GM18951 (cell line): Measurements from ENCODE around the gene STEAP4.

ENCODE experiments used
- POLR2A ChIP-seq: IDR thresholded peaks from 4 replicates; pipeline ENCODE4 v1.6.1; 2011; ENCODE audit warnings: mild to moderate bottlenecking; ENCODE audit not compliant: insufficient read length, insufficient read depth; ENCODE audit errors: extremely low read depth
- in situ Hi-C: fragments of 300-500 bp; cut with MboI; formaldehyde crosslinking; loops from one replicate; pipeline ENCODE4 v1.12.0; 2022; ENCODE audit warnings: low sequenced_read_pairs, mixed read lengths, inconsistent platforms; ENCODE audit not compliant: unreplicated experiment

STEAP4 gene

GRCh38 chr7:88306590-88307048 is at the start of gene STEAP4:
Gene STEAP4 (minus strand): TSS chr7:88306894. CDS start chr7:88284269, 22,625 bp downstream.
- in situ Hi-C loops = no loop called here
- no peak for TF ChIP-seq POLR2A

DNA sequence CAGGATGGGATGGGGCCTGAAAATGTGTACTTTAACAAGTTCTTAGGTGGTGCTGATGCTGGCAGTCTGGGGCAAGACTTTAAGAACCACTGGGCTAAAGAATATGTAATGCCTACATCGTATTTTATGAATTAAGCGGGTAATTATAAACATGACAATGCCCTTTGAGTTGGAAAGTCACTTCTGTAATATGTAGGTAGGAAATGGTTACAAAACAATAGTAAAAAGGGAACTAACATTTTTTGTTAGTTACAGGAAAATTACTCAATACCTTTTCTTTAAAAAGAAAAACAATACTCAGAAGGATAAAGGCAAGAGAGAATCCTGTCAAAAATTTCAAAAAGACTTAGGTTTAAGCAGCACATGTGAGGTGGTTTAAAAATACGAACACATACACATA is 48.3 kb upstream of the STEAP4 start:
- in situ Hi-C loops = no loop called here
- TF ChIP-seq POLR2A = no peak

GRCh38 chr7:88350118-88350517 is 43.4 kb upstream of the STEAP4 start:
- TF ChIP-seq POLR2A = no peak
- in situ Hi-C loops = no loop called here

DNA sequence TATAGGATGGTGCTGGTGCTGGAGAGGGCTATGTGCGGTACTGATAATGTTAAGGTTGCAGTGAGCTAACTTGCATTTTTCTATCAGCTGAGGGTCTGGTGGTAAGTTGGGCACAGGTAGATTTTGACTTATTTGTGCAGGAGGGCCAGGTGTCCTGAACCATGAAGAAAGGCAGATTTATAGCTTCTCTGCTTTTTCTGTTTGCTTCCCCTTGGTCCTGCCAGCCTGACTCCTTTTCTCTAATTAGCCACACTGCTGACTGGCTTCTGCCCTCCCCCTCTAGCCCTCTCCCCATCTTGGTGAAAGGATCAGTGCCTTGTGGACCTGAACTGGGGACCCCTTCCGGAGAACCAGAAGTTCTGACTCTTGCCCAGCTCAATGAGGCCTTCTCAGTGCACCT is 40.8 kb upstream of the STEAP4 start:
- in situ Hi-C loops = no loop called here

DNA sequence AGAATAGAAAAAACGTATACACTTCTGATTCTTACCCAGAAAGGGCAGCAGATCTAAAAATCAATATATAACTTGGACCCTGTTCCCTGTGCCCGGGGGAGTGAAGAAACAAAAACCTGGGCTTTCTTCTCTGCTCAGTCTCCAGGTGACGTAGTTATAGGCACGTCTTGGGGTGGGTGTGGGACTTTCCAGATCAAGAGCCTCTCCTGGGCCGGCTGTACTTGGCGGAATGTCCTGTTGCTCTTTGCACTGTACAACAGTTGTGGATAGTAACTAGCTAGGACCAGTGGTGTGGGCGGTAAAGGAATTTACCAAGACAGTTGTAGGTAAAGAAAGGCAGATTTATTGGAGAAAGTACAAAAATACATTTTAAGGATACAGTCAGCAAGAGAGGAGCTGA is 40.4 kb upstream of the STEAP4 start:
- no peak for TF ChIP-seq POLR2A
- in situ Hi-C loops = no loop called here

More for the DNA sequence above, 40.8 kb upstream of the STEAP4 start:
- no peak for TF ChIP-seq POLR2A

- no peak for TF ChIP-seq POLR2A
- in situ Hi-C loops = no loop called here
Measured at GRCh38 chr7:88346357-88346756, 39.7 kb upstream of the STEAP4 start.

- in situ Hi-C loops = no loop called here
- TF ChIP-seq POLR2A = no peak
Measured at GRCh38 chr7:88344956-88345832, 38.5 kb upstream of the STEAP4 start.

DNA sequence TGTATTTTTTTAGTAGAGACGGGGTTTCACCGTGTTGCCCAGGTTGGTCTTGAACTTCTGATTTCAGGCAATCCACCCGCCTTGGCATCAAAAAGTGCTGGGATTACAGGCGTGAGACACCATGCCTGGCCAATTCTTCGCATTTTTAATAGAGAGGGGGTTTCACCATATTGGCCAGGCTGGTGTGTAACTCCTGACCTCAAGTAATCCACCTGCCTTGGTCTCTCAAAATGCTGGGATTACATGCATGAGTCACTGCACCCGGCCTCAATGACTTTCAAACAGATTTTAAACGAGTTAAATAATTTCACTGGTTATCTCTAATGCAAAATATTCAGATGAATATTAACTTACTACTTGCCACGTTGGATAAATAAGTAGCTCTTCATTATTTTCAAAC is 37.6 kb upstream of the STEAP4 start:
- in situ Hi-C loops = no loop called here
- TF ChIP-seq POLR2A = no peak

- in situ Hi-C loops = no loop called here
- TF ChIP-seq POLR2A = no peak
Measured at GRCh38 chr7:88339195-88339922, 32.7 kb upstream of the STEAP4 start.

DNA sequence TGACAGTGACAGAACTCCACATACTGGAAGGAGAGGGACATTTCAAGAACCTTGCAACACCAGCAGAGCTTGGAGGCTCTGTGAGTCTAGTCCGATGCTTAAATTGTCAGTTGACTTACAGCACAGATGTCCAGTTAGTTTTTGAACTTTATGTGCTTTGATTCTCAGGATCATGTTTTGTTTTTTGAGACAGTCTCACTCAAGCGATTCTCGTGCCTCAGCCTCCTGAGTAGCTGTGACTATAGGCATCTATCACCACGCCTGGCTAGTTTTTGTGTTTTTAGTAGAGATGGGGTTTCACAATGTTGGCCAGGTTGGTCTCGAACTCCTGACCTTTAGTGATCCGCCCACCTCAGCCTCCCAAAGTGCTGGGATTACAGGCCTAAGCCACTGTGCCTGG is 31.8 kb upstream of the STEAP4 start:
- in situ Hi-C loops = no loop called here
- TF ChIP-seq POLR2A = no peak

DNA sequence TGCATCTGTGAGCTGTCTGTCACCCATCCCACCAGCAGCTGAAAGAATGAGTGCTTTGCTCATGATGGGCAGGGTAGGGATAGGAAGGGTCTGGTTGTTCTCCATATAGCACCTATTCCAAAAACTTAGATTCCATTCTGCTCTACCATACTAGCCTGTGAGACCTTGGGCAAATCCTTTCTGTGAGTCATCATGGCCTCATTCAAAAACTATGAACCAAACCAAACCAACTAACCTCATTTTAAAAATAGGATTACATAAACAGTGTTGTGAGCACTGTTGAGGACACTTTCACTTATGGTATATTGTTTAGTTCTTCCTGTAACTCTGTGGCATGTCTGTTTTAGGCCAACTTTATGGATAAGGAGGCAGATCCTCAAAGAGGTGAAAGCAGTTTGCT is 30.9 kb upstream of the STEAP4 start:
- in situ Hi-C loops = no loop called here
- no peak for TF ChIP-seq POLR2A

- no peak for TF ChIP-seq POLR2A
- in situ Hi-C loops = no loop called here
Measured at GRCh38 chr7:88331322-88331721, 24.6 kb upstream of the STEAP4 start.

- in situ Hi-C loops = no loop called here
- no peak for TF ChIP-seq POLR2A
Measured at GRCh38 chr7:88329532-88330463, 23.1 kb upstream of the STEAP4 start.
